Lower lobe of right lung (tissue), 2 donors: ENCODE measurements around the gene TTC38. TPM values are rescaled to one million over a fixed set of nuclear protein-coding genes. Genes with fewer than 3 reads are reported as not detected.

Experiments used
- ATAC-seq, 2 donors: fragments of 200-7000 bp; cut with Tn5 transposase; one replicate each; pipeline ENCODE4 v1.9.1; 2020 to 2022; ENCODE audit warnings: mild to moderate bottlenecking in 2 of 2, moderate library complexity in 2 of 2
- DNase-seq: peaks from one replicate; pipeline ENCODE4 v3.0.0-alpha.2; 2020
- H3K27ac ChIP-seq: fragments of 200-600 bp; one replicate; pipeline ENCODE4 v1.8.0; 2022
- H3K27me3 ChIP-seq: fragments of 200-600 bp; one replicate; pipeline ENCODE4 v1.8.0; 2022; ENCODE audit warnings: low read depth
- H3K36me3 ChIP-seq: fragments of 200-600 bp; one replicate; pipeline ENCODE4 v1.8.0; 2022; ENCODE audit warnings: mild to moderate bottlenecking
- H3K4me1 ChIP-seq: fragments of 200-600 bp; one replicate; pipeline ENCODE4 v1.8.0; 2022
- H3K4me3 ChIP-seq: fragments of 200-600 bp; one replicate; pipeline ENCODE4 v1.8.0; 2022; ENCODE audit warnings: mild to moderate bottlenecking
- H3K9me3 ChIP-seq: fragments of 200-600 bp; one replicate; pipeline ENCODE4 v1.8.0; 2022
- CTCF ChIP-seq: fragments of 200-600 bp; IDR thresholded peaks from one replicate; pipeline ENCODE4 v1.8.0; 2022; ENCODE audit warnings: antibody characterized with exemption, mild to moderate bottlenecking
- intact Hi-C: fragments of 100-400 bp; cut with DNase I; formaldehyde crosslinking; loops from one replicate; pipeline ENCODE4 v1.11.0; 2022
- total RNA-seq: library from RNA; stranded (reverse); fragmentation: NEBNext Ultra II Directional; extraction: Animal tissue kit (Norgen Biotek cat#: 25700); gene quantifications from one replicate; pipeline ENCODE4 v1.2.1, GENCODE V29; 2021
- donor health status: DM: no; HTN: yes; CAD: no; lungs with severe emphysema.

Gene TTC38
- total RNA-seq, 1 donor from 2014 or later = 26.8 TPM

- intact Hi-C loops = no loop called here
- Histone ChIP-seq H3K9me3 (no peaks in the 10 kb centered on the region), H3K27me3 (no peaks in the 10 kb centered on the region), H3K4me1 (peaks cover 4% of the 10 kb centered on the region), H3K4me3 (no peak overlapping the region), H3K36me3 (peaks cover 57% of the 10 kb centered on the region), H3K27ac (no peak overlapping the region)
- no peak for ATAC-seq
- no peak for DNase-seq
- TF ChIP-seq CTCF = no peak
Observed at GRCh38 chr22:46240506-46240905, 27.3 kb upstream of the TTC38 start.

DNA sequence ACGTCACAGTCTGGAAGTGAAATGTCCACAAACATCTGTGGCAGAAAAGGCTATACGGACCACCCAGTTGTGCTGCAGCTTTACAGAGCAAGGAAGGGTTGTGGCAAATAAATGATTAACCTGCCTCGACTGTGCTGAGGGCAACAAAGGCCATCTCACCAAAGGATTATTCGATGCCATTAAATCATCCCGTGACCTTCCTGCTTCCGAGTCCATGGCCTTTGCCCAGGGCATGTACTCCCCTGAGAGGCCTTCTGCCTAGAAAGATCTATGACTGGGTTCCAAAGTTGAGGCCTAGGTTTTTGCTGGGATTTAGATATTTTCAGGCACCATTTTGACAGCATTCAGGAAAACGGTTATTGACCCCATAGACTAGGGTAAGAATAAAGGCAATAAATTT, 26.9 kb upstream of the TTC38 start:
- Histone ChIP-seq H3K36me3 (peaks cover 54% of the 10 kb centered on the region), H3K4me1 (peaks cover 4% of the 10 kb centered on the region), H3K27ac (no peak overlapping the region), H3K4me3 (no peak overlapping the region), H3K27me3 (no peaks in the 10 kb centered on the region), H3K9me3 (no peaks in the 10 kb centered on the region)
- DNase-seq (no peak), ATAC-seq (no peak)
- intact Hi-C loops = no loop called here
- TF ChIP-seq CTCF = no peak

- H3K27ac ChIP-seq = no peak overlapping the region
- DNase-seq (no peak), ATAC-seq (no peak)
- no peaks in the 10 kb centered on the region for H3K27me3 ChIP-seq
- no peak for TF ChIP-seq CTCF
- H3K9me3 ChIP-seq = no peaks in the 10 kb centered on the region
- intact Hi-C loops = no loop called here
- peaks cover 4% of the 10 kb centered on the region for H3K4me1 ChIP-seq
- H3K36me3 ChIP-seq = peaks cover 48% of the 10 kb centered on the region
- H3K4me3 ChIP-seq = no peak overlapping the region
Observed at GRCh38 chr22:46241396-46242007, 26.3 kb upstream of the TTC38 start.

GRCh38 chr22:46242076-46242475, 25.7 kb upstream of the TTC38 start:
- Histone ChIP-seq H3K36me3 (peaks cover 42% of the 10 kb centered on the region), H3K27ac (no peak overlapping the region), H3K27me3 (no peaks in the 10 kb centered on the region), H3K4me1 (peaks cover 4% of the 10 kb centered on the region), H3K9me3 (no peaks in the 10 kb centered on the region), H3K4me3 (no peak overlapping the region)
- no peak for TF ChIP-seq CTCF
- no peak for DNase-seq
- intact Hi-C loops = no loop called here
- ATAC-seq = no peak

- Histone ChIP-seq H3K4me1 (peaks cover 15% of the 10 kb centered on the region), H3K27ac (no peak overlapping the region), H3K4me3 (no peak overlapping the region), H3K27me3 (no peaks in the 10 kb centered on the region), H3K9me3 (no peaks in the 10 kb centered on the region), H3K36me3 (peaks cover 20% of the 10 kb centered on the region)
- no peak for ATAC-seq
- intact Hi-C loops = no loop called here
- no peak for TF ChIP-seq CTCF
- no peak for DNase-seq
Observed at GRCh38 chr22:46244771-46245170, 23.0 kb upstream of the TTC38 start.
